RWPE1 (cell line): ENCODE data around the gene FAM3C.

Experiments
- CTCF ChIA-PET: fragments of 350-600 bp; sonication (Branson Sonifier 250); formaldehyde crosslinking; extraction: SDS; loops from one replicate; lab custom pipeline; 2021; lab: Yijun Ruan, JAX
- POLR2A ChIA-PET: fragments of 400-600 bp; formaldehyde crosslinking; extraction: SDS; loops from one replicate; lab custom pipeline; 2020; ENCODE audit warnings: antibody characterized with exemption; ENCODE audit not compliant: low non-redundant PET; lab: Yijun Ruan, JAX
- DNase-seq: peaks from one replicate; pipeline ENCODE4 v3.0.0; 2012; ENCODE audit warnings: low spot score
- H3K27ac ChIP-seq: fragments of 450-650 bp; 2 replicates; pipeline ENCODE4 v1.5.1; 2017
- CTCF ChIP-seq: fragments of 450-650 bp; conservative IDR thresholded peaks from 2 replicates; pipeline ENCODE4 v1.5.1; 2017; ENCODE audit warnings: low read depth, mild to moderate bottlenecking

FAM3C gene

GRCh38 chr7:121336579-121336978 is 59.5 kb downstream of the FAM3C start:
- ChIA-PET CTCF (interaction anchor here (0.6 kb wide), 1 partner anchor 888 kb away, joined by 4 read pairs; no protein-coding TSS in a partner anchor), POLR2A (no interaction called here)
- DNase-seq = no peak
- TF ChIP-seq CTCF = no peak
- no peak overlapping the region for H3K27ac ChIP-seq

- CTCF ChIA-PET = no interaction called here
- POLR2A ChIA-PET = no interaction called here
- TF ChIP-seq CTCF = no peak
- no peak for DNase-seq
- H3K27ac ChIP-seq = no peak overlapping the region
These were observed 61.0 kb downstream of the FAM3C start for GRCh38 chr7:121334875-121335648.

GRCh38 chr7:121334376-121334775 is 61.7 kb downstream of the FAM3C start:
- ChIA-PET CTCF (no interaction called here), POLR2A (no interaction called here)
- no peak for DNase-seq
- TF ChIP-seq CTCF = no peak
- H3K27ac ChIP-seq = no peak overlapping the region

- ChIA-PET CTCF (interaction anchor here (0.8 to 0.9 kb wide), 2 partner anchors 96 to 174 kb away, joined by 3 to 4 read pairs; no protein-coding TSS in a partner anchor), POLR2A (no interaction called here)
- TF ChIP-seq CTCF = no peak
- no peak overlapping the region for H3K27ac ChIP-seq
- DNase-seq = no peak
These were observed 64.5 kb downstream of the FAM3C start for GRCh38 chr7:121331574-121331973.

GRCh38 chr7:121331048-121331447 is 65.1 kb downstream of the FAM3C start:
- DNase-seq = no peak
- no peak overlapping the region for H3K27ac ChIP-seq
- ChIA-PET CTCF (interaction anchor here (0.8 to 0.9 kb wide), 2 partner anchors 95 to 174 kb away, joined by 3 to 4 read pairs; no protein-coding TSS in a partner anchor), POLR2A (interaction anchor here (0.7 kb wide), 1 partner anchor 14 kb away, joined by 7 read pairs; no protein-coding TSS in a partner anchor)
- no peak for TF ChIP-seq CTCF

GRCh38 chr7:121330053-121330833 is 65.9 kb downstream of the FAM3C start:
- ChIA-PET CTCF (interaction anchor here (0.6 to 1.4 kb wide), 4 partner anchors 25 to 390 kb away, joined by 3 to 5 read pairs (median 3); partner anchors contain the start of gene FAM3C), POLR2A (interaction anchor here (0.7 kb wide), 1 partner anchor 15 kb away, joined by 7 read pairs; no protein-coding TSS in a partner anchor)
- no peak for DNase-seq
- TF ChIP-seq CTCF = no peak
- H3K27ac ChIP-seq = no peak overlapping the region
